HCT116 (cell line): ENCODE data around the gene ELAVL1. TPM values are rescaled to one million over a fixed set of nuclear protein-coding genes. Genes with fewer than 3 reads are reported as not detected.

Experiments
- ATAC-seq: fragments of 200-7000 bp; cut with Tn5 transposase; 2 replicates; pipeline ENCODE4 v1.9.1; 2020; ENCODE audit warnings: mild to moderate bottlenecking, moderate library complexity
- BruUV-seq: library from RNA; stranded (reverse); fragments of 400-500 nt; replicated peaks from 2 replicates; lab custom pipeline; 2021; lab: Mats Ljungman, UMichigan
- CTCF ChIA-PET: fragments of 300-600 bp; sonication (Branson Sonifier 250); formaldehyde crosslinking; loops from one replicate; lab custom pipeline; 2021; ENCODE audit warnings: antibody characterized with exemption; lab: Charles Lee
- POLR2A ChIA-PET: fragments of 300-600, 350-600 bp; sonication (Branson Sonifier 250); formaldehyde crosslinking; loops from one replicate; lab custom pipeline; 2021; ENCODE audit warnings: antibody characterized with exemption; lab: Charles Lee
- RAD21 ChIA-PET, 2 experiments: fragments of 300-600 bp; sonication (Branson Sonifier 250); formaldehyde crosslinking; loops; one replicate each; lab custom pipeline; 2023; ENCODE audit warnings: low total read pairs in 2 of 2; ENCODE audit not compliant: uncharacterized antibody in 2 of 2, unreplicated experiment in 2 of 2, low non-redundant PET in 1 of 2; lab: Charles Lee
- DNase-seq: peaks from one replicate; pipeline ENCODE4 v3.0.0-alpha.2; 2010; ENCODE audit warnings: low read depth, low spot score
- H2AFZ ChIP-seq: fragments of 200-600 bp; shearing (Covaris generic), sonication (generic); 2 replicates; pipeline ENCODE4 v1.6.1; 2017; ENCODE audit warnings: low read depth, mixed run types, mixed read lengths, antibody characterized with exemption, low read length; ENCODE audit not compliant: poor library complexity, severe bottlenecking
- H3K27ac ChIP-seq: 2 replicates; pipeline ENCODE4 v1.5.1; 2012; ENCODE audit warnings: low read depth, low read length
- H3K27me3 ChIP-seq: fragments of 200-600 bp; sonication (generic); 2 replicates; pipeline ENCODE4 v1.6.1; 2016; ENCODE audit warnings: mixed run types, low read length, mixed read lengths; ENCODE audit not compliant: insufficient read depth
- H3K36me3 ChIP-seq, 2 experiments: fragments of 200-500 bp in 1 of 2; fragments of 200-600 bp in 1 of 2; sonication (Bioruptor generic) in 1 of 2; sonication (generic) in 1 of 2; 2 replicates each; pipeline versions ENCODE4 v1.5.1 to v1.6.1; 2014 to 2016; ENCODE audit warnings: low read length in 2 of 2, inconsistent platforms in 1 of 2, mixed read lengths in 1 of 2, mixed run types in 1 of 2; ENCODE audit not compliant: insufficient read depth in 2 of 2, control insufficient read depth in 1 of 2
- H3K4me1 ChIP-seq, 2 experiments: fragments of 200-600 bp in 1 of 2; sonication (generic) in 1 of 2; 2 replicates each; pipeline versions ENCODE4 v1.5.1 to v1.6.1; 2012 to 2017; ENCODE audit warnings: low read length in 2 of 2, inconsistent platforms in 1 of 2, mild to moderate bottlenecking in 1 of 2, mixed read lengths in 1 of 2, mixed run types in 1 of 2, moderate library complexity in 1 of 2; ENCODE audit not compliant: insufficient read depth in 2 of 2, control insufficient read depth in 1 of 2
- H3K4me2 ChIP-seq: fragments of 200-600 bp; sonication (generic); 2 replicates; pipeline ENCODE4 v1.6.1; 2017; ENCODE audit warnings: mixed run types, low read length, mixed read lengths
- H3K4me3 ChIP-seq, 2 experiments: fragments of 200-600 bp in 1 of 2; sonication (generic) in 1 of 2; replicated peaks in 1 of 2; 2 replicates each; pipeline ENCODE4 v1.5.1; 2011 to 2016; ENCODE audit warnings: low read length in 2 of 2, control low read depth in 1 of 2, low read depth in 1 of 2, mild to moderate bottlenecking in 1 of 2, mixed read lengths in 1 of 2, mixed run types in 1 of 2
- H3K79me2 ChIP-seq: fragments of 200-600 bp; sonication (generic); 2 replicates; pipeline ENCODE4 v1.6.1; 2017; ENCODE audit warnings: mild to moderate bottlenecking, mixed run types, low read length, moderate library complexity, mixed read lengths; ENCODE audit not compliant: insufficient read depth
- H3K9ac ChIP-seq: fragments of 200-600 bp; sonication (generic); 2 replicates; pipeline ENCODE4 v1.6.1; 2016; ENCODE audit warnings: low read length, mixed read lengths
- H3K9me2 ChIP-seq: fragments of 200-600 bp; sonication (generic), shearing (Covaris generic); 2 replicates; pipeline ENCODE4 v1.6.1; 2017; ENCODE audit warnings: mixed run types, mild to moderate bottlenecking, moderate library complexity; ENCODE audit not compliant: insufficient read depth
- H3K9me3 ChIP-seq, 2 experiments: fragments of 200-500 bp in 1 of 2; fragments of 200-600 bp in 1 of 2; sonication (Bioruptor generic) in 1 of 2; sonication (generic) in 1 of 2; 2 replicates each; pipeline ENCODE4 v1.6.1; 2014 to 2017; ENCODE audit warnings: low read length in 2 of 2, mixed read lengths in 2 of 2, inconsistent platforms in 1 of 2, low read depth in 1 of 2, mild to moderate bottlenecking in 1 of 2, mixed run types in 1 of 2, moderate library complexity in 1 of 2; ENCODE audit not compliant: control insufficient read depth in 1 of 2, insufficient read depth in 1 of 2
- H4K20me1 ChIP-seq: fragments of 200-600 bp; sonication (generic), shearing (Covaris generic); 2 replicates; pipeline ENCODE4 v1.6.1; 2017; ENCODE audit warnings: mixed run types, mild to moderate bottlenecking, moderate library complexity; ENCODE audit not compliant: insufficient read depth
- CBX3 ChIP-seq: IDR thresholded peaks from 2 replicates; pipeline ENCODE4 v1.6.1; 2012; ENCODE audit warnings: low read depth
- ELF1 ChIP-seq: IDR thresholded peaks from 2 replicates; pipeline ENCODE4 v1.6.1; 2012; ENCODE audit warnings: low read depth, borderline replicate concordance
- EZH2 ChIP-seq: fragments of 200-600 bp; sonication (generic); IDR thresholded peaks from 2 replicates; pipeline ENCODE4 v1.6.1; 2017; ENCODE audit warnings: antibody characterized with exemption, mixed run types
- JUND ChIP-seq: IDR thresholded peaks from 2 replicates; pipeline ENCODE4 v1.6.1; 2012
- POLR2A ChIP-seq: IDR thresholded peaks from 2 replicates; pipeline ENCODE4 v1.7.0; 2011; ENCODE audit warnings: borderline replicate concordance; ENCODE audit not compliant: insufficient read depth, insufficient read length; ENCODE audit errors: extremely low read depth
- RAD21 ChIP-seq: IDR thresholded peaks from 2 replicates; pipeline ENCODE4 v1.6.1; 2012; ENCODE audit warnings: low read depth, mild to moderate bottlenecking
- TCF7L2 ChIP-seq: IDR thresholded peaks from 2 replicates; pipeline ENCODE4 v1.7.0; 2011; ENCODE audit warnings: borderline replicate concordance, inconsistent platforms; ENCODE audit not compliant: insufficient read depth, insufficient read length; ENCODE audit errors: extremely low read depth
- intact Hi-C: fragments of 100-400 bp; cut with micrococcal nuclease; formaldehyde crosslinking; loops from 2 replicates; pipeline ENCODE4 v1.10.0; 2022
- total RNA-seq: library from RNA; stranded (reverse); gene quantifications from one replicate; pipeline ENCODE4 v1.2.1, GENCODE V29; 2021; ENCODE audit not compliant: unreplicated experiment
- TF ChIP-seq, protein P1 (sequence below), 3 experiments: fragments of 200-600 bp in 1 of 3; sonication (generic) in 1 of 3; IDR thresholded peaks in 2 of 3; conservative IDR thresholded peaks in 1 of 3; 2 replicates each; pipeline ENCODE4 v1.5.1; 2012 to 2017; ENCODE audit warnings: low read depth in 2 of 3, low read length in 2 of 3, antibody characterized with exemption in 1 of 3, borderline replicate concordance in 1 of 3, control low read depth in 1 of 3, mild to moderate bottlenecking in 1 of 3, mixed read lengths in 1 of 3, mixed run types in 1 of 3, moderate library complexity in 1 of 3; ENCODE audit not compliant: insufficient read depth in 1 of 3
- TF ChIP-seq, protein P2 (sequence below): IDR thresholded peaks from 2 replicates; pipeline ENCODE4 v1.6.1; 2012
- TF ChIP-seq, protein P3 (sequence below): IDR thresholded peaks from 2 replicates; pipeline ENCODE4 v1.6.1; 2012
- TF ChIP-seq, protein P4 (sequence below): IDR thresholded peaks from 2 replicates; pipeline ENCODE4 v1.6.1; 2012; ENCODE audit warnings: low read depth

The ELAVL1 gene
- total RNA-seq, 1 experiment from 2014 or later = 134 TPM

DNA sequence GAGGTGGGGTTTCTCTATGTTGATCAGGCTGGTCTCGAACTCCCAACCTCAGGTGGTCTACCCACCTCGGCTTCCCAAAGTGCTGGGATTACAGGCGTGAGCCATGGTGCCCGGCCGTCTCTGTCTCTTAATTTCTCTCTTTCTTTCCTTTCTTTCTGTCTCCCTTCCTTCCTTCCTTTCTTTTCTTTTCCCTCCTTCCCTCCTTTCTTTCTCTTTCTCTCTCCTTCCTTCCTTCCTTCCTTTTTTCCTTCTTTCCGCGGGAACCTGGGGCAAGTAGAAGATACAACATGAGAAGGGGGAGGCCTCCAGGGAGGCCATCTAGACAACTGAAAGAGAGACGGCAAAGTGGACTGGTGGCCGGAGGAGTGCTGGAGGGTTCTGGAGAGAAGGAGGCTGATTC, 15.2 kb upstream of the ELAVL1 start (continued):
- no peak for TF ChIP-seq CBX3
- no peak for TF ChIP-seq TCF7L2
- TF ChIP-seq, protein P1, sequence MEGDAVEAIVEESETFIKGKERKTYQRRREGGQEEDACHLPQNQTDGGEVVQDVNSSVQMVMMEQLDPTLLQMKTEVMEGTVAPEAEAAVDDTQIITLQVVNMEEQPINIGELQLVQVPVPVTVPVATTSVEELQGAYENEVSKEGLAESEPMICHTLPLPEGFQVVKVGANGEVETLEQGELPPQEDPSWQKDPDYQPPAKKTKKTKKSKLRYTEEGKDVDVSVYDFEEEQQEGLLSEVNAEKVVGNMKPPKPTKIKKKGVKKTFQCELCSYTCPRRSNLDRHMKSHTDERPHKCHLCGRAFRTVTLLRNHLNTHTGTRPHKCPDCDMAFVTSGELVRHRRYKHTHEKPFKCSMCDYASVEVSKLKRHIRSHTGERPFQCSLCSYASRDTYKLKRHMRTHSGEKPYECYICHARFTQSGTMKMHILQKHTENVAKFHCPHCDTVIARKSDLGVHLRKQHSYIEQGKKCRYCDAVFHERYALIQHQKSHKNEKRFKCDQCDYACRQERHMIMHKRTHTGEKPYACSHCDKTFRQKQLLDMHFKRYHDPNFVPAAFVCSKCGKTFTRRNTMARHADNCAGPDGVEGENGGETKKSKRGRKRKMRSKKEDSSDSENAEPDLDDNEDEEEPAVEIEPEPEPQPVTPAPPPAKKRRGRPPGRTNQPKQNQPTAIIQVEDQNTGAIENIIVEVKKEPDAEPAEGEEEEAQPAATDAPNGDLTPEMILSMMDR (IDR thresholded peaks at IDR 0.05 in 2 of 3, conservative IDR thresholded peaks at IDR 0.05 in 1 of 3; ENCODE audit: borderline replicate concordance in 1 of 3, insufficient read depth in 1 of 3, low read depth in 2 of 3, low read length in 2 of 3) = no peak
- TF ChIP-seq POLR2A = no peak
- no peak for TF ChIP-seq JUND
- TF ChIP-seq RAD21 = no peak
- TF ChIP-seq, protein P2, sequence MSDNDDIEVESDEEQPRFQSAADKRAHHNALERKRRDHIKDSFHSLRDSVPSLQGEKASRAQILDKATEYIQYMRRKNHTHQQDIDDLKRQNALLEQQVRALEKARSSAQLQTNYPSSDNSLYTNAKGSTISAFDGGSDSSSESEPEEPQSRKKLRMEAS = no peak
- TF ChIP-seq, protein P3, sequence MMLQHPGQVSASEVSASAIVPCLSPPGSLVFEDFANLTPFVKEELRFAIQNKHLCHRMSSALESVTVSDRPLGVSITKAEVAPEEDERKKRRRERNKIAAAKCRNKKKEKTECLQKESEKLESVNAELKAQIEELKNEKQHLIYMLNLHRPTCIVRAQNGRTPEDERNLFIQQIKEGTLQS = no peak
- no peak for TF ChIP-seq ELF1

DNA sequence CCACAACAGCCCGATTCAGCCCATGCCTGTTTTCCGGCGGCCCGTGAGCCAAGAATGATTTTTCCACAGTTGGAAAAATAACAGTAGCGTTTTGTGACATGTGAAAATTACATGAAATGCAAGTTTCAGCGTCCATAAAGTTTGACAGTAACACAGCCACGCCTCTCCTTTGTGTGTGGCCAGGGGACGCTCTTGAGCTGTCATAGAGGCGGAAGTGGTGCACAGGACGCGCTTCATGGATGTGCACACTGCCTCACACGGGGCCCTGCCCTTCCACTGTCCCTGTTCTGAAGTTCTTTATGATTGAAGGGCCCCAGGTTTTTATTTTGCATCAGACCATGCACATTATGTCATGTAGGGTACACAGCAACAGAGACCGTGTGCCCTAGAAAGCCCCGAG, 12.4 kb upstream of the ELAVL1 start:
- Histone ChIP-seq H3K27ac (no peak overlapping the region), H3K9ac (no peak overlapping the region), H3K4me1 (no peaks in the 10 kb centered on the region), H4K20me1 (no peaks in the 10 kb centered on the region), H3K36me3 (no peaks in the 10 kb centered on the region), H3K9me2 (no peaks in the 10 kb centered on the region), H3K27me3 (no peaks in the 10 kb centered on the region), H3K79me2 (no peaks in the 10 kb centered on the region; the same call in 1 of the 2 replicates), H3K4me2 (no peak overlapping the region), H2AFZ (no peak overlapping the region), H3K4me3 (no peak overlapping the region), H3K9me3 (no peaks in the 10 kb centered on the region)
- no TSS peak for BruUV-seq
- RAD21 ChIA-PET = no interaction called here
- DNase-seq = no peak
- CTCF ChIA-PET = interaction anchor here (1.0 kb wide), 1 partner anchor 74 kb away, joined by 3 read pairs; no protein-coding TSS in a partner anchor
- ATAC-seq = peak; percentile 70; the same call in 1 of the 2 replicates
- POLR2A ChIA-PET = no interaction called here
- intact Hi-C loops = loop anchor here (5.0 kb wide), 1 partner anchor 234 kb away; no protein-coding TSS in a partner anchor
- TF ChIP-seq, protein P1 (IDR thresholded peaks at IDR 0.05 in 2 of 3, conservative IDR thresholded peaks at IDR 0.05 in 1 of 3; ENCODE audit: borderline replicate concordance in 1 of 3, insufficient read depth in 1 of 3, low read depth in 2 of 3, low read length in 2 of 3) = peak; percentile 22 to 29 (median 27); a peak in 3 of 6 replicates
- no peak for TF ChIP-seq TCF7L2
- TF ChIP-seq, protein P4, sequence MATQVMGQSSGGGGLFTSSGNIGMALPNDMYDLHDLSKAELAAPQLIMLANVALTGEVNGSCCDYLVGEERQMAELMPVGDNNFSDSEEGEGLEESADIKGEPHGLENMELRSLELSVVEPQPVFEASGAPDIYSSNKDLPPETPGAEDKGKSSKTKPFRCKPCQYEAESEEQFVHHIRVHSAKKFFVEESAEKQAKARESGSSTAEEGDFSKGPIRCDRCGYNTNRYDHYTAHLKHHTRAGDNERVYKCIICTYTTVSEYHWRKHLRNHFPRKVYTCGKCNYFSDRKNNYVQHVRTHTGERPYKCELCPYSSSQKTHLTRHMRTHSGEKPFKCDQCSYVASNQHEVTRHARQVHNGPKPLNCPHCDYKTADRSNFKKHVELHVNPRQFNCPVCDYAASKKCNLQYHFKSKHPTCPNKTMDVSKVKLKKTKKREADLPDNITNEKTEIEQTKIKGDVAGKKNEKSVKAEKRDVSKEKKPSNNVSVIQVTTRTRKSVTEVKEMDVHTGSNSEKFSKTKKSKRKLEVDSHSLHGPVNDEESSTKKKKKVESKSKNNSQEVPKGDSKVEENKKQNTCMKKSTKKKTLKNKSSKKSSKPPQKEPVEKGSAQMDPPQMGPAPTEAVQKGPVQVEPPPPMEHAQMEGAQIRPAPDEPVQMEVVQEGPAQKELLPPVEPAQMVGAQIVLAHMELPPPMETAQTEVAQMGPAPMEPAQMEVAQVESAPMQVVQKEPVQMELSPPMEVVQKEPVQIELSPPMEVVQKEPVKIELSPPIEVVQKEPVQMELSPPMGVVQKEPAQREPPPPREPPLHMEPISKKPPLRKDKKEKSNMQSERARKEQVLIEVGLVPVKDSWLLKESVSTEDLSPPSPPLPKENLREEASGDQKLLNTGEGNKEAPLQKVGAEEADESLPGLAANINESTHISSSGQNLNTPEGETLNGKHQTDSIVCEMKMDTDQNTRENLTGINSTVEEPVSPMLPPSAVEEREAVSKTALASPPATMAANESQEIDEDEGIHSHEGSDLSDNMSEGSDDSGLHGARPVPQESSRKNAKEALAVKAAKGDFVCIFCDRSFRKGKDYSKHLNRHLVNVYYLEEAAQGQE = no peak
- peak; percentile 63 for TF ChIP-seq RAD21
- no peak for TF ChIP-seq JUND
- no peak for TF ChIP-seq EZH2
- TF ChIP-seq, protein P2 = no peak
